Nucleus accumbens (tissue), 56 donors: ENCODE measurements around the gene CSNK1D.

Experiments used
- DNase-seq, 56 donors: peaks; one replicate each; lab custom pipeline; 2025; lab: John Stamatoyannopoulos, UW

CSNK1D gene

GRCh38 chr17:82273327-82274133 lies at the start of gene CSNK1D:
CSNK1D (minus strand) TSS chr17:82273700; CDS start chr17:82273381, 319 bp downstream.
- peak in 55 of 56 donors; percentile 28 to 94 (median 83) for DNase-seq

- no peak for DNase-seq
Observed at GRCh38 chr17:82322526-82323453, 49.3 kb upstream of the CSNK1D start.

GRCh38 chr17:82321947-82322466 lies 48.5 kb upstream of the CSNK1D start:
- no peak for DNase-seq

GRCh38 chr17:82320956-82321927 lies 47.7 kb upstream of the CSNK1D start:
- DNase-seq: peak in 8 of 56 donors; percentile 4 to 42 (median 13)

GRCh38 chr17:82320140-82320840 lies 46.8 kb upstream of the CSNK1D start:
- no peak for DNase-seq

GRCh38 chr17:82319619-82320062 lies 46.1 kb upstream of the CSNK1D start:
- DNase-seq: no peak

- no peak for DNase-seq
Observed at GRCh38 chr17:82318772-82319606, 45.5 kb upstream of the CSNK1D start.

- DNase-seq: no peak
Observed at GRCh38 chr17:82318169-82318498, 44.6 kb upstream of the CSNK1D start.

- DNase-seq: no peak
Observed at GRCh38 chr17:82317394-82318168, 44.1 kb upstream of the CSNK1D start, which contains the start of gene CD7. CD7 (minus strand) TSS chr17:82317608; CDS start chr17:82317495, 113 bp downstream.

GRCh38 chr17:82316651-82317393 lies 43.3 kb upstream of the CSNK1D start:
- DNase-seq: no peak

- no peak for DNase-seq
Observed at GRCh38 chr17:82315703-82316358, 42.3 kb upstream of the CSNK1D start.

- no peak for DNase-seq
Observed at GRCh38 chr17:82314727-82315605, 41.5 kb upstream of the CSNK1D start.

GRCh38 chr17:82314012-82314726 lies 40.7 kb upstream of the CSNK1D start:
- DNase-seq: no peak

- DNase-seq: no peak
Observed at GRCh38 chr17:82313195-82314011, 39.9 kb upstream of the CSNK1D start.
